Endodermal cell (in vitro differentiated cells): Measurements from ENCODE around the gene PPL. TPM values are rescaled to one million over a fixed set of nuclear protein-coding genes. Genes with fewer than 3 reads are reported as not detected.

Experiments
- DNase-seq: peaks from one replicate; pipeline ENCODE4 v3.0.0-alpha.2; 2017
- H3K27ac ChIP-seq: 2 replicates; pipeline ENCODE4 v1.5.1; 2013; ENCODE audit warnings: mild to moderate bottlenecking, low read depth, low read length, moderate library complexity
- H3K27me3 ChIP-seq: 2 replicates; pipeline ENCODE4 v1.6.1; 2013; ENCODE audit warnings: mild to moderate bottlenecking, low read length, moderate library complexity; ENCODE audit not compliant: insufficient read depth, control insufficient read depth, poor library complexity, severe bottlenecking
- H3K36me3 ChIP-seq: 2 replicates; pipeline ENCODE4 v1.7.0; 2013; ENCODE audit warnings: mild to moderate bottlenecking, low read length, moderate library complexity; ENCODE audit not compliant: control insufficient read depth, insufficient read depth
- H3K4me1 ChIP-seq: one replicate; pipeline ENCODE4 v1.7.0; 2013; ENCODE audit warnings: low read length; ENCODE audit not compliant: control insufficient read depth, insufficient read depth
- H3K4me3 ChIP-seq: 2 replicates; pipeline ENCODE4 v1.5.1; 2013; ENCODE audit warnings: mild to moderate bottlenecking, low read length, moderate library complexity
- H3K9ac ChIP-seq: 2 replicates; pipeline ENCODE4 v1.6.1; 2013; ENCODE audit warnings: mild to moderate bottlenecking, low read length, moderate library complexity; ENCODE audit not compliant: poor library complexity, severe bottlenecking; ENCODE audit errors: extremely low read depth
- H3K9me3 ChIP-seq: 2 replicates; pipeline ENCODE4 v1.6.1; 2013; ENCODE audit warnings: mild to moderate bottlenecking, low read length, moderate library complexity; ENCODE audit not compliant: control insufficient read depth
- H3K27ac Mint-ChIP-seq: 2 replicates; pipeline ENCODE4 v1.8.0; 2020; ENCODE audit warnings: mixed read lengths
- H3K27me3 Mint-ChIP-seq: 2 replicates; pipeline ENCODE4 v1.8.0; 2021; ENCODE audit warnings: mild to moderate bottlenecking, mixed read lengths; ENCODE audit not compliant: insufficient read depth
- H3K36me3 Mint-ChIP-seq: 2 replicates; pipeline ENCODE4 v1.8.0; 2020; ENCODE audit warnings: low read depth, mixed read lengths
- H3K4me1 Mint-ChIP-seq: 2 replicates; pipeline ENCODE4 v1.8.0; 2020; ENCODE audit warnings: mixed read lengths
- H3K4me3 Mint-ChIP-seq: 2 replicates; pipeline ENCODE4 v1.8.0; 2020; ENCODE audit warnings: mild to moderate bottlenecking, moderate library complexity, mixed read lengths
- H3K9me3 Mint-ChIP-seq: 2 replicates; pipeline ENCODE4 v1.8.0; 2020; ENCODE audit warnings: mild to moderate bottlenecking, mixed read lengths
- WGBS, 2 experiments: methylation state at CpG; one replicate each; pipeline versions ENCODE4 v1.1.5 to v1.1.7; 2013; ENCODE audit warnings: missing lambda C conversion rate in 2 of 2, mixed read lengths in 1 of 2; ENCODE audit not compliant: insufficient coverage in 1 of 2, insufficient read length in 1 of 2; 5-methylcytosine and 5-hydroxymethylcytosine counted together
- total RNA-seq, 2 donors: library from RNA; stranded (reverse); fragmentation: NEBNext Ultra II Directional in 1 of 2; extraction: Animal tissue kit (Norgen Biotek cat#: 25700) in 1 of 2; gene quantifications; 2 replicates in 1 of 2; 3 replicates in 1 of 2; pipeline ENCODE4 v1.2.1, GENCODE V29; 2021
- TF ChIP-seq, protein P1 (sequence below): fragments of 200-600 bp; sonication (generic); conservative IDR thresholded peaks from 2 replicates; pipeline ENCODE4 v1.5.0; 2021; ENCODE audit warnings: antibody characterized with exemption, mild to moderate bottlenecking

The PPL gene
- total RNA-seq, 2 donors from 2014 or later: 37.8 to 48.5 TPM

DNA sequence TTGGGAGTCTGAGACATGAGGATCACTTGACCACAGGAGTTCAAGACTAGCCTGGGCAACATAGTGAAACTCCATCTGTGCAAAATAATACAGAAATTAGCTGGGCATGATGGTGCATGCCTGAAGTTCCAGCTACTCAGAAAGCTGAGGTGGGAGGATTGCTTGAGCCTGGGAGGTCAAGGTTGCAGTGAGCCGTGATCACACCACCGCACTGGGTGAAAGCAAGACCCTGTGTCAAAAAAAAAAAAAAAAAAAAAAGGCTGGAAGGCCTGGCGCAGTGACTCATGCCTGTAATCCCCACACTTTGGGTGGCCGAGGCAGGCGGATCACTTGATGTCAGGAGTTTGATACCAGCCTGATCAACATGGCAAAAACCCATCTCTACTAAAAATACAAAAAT is 81.6 kb downstream of the PPL start:
- no peaks in the 10 kb centered on the region for H3K9me3 Mint-ChIP-seq
- 90 to 99% methylated on average over 3 to 5 of the region's 5 CpGs for WGBS, 2 experiments

DNA sequence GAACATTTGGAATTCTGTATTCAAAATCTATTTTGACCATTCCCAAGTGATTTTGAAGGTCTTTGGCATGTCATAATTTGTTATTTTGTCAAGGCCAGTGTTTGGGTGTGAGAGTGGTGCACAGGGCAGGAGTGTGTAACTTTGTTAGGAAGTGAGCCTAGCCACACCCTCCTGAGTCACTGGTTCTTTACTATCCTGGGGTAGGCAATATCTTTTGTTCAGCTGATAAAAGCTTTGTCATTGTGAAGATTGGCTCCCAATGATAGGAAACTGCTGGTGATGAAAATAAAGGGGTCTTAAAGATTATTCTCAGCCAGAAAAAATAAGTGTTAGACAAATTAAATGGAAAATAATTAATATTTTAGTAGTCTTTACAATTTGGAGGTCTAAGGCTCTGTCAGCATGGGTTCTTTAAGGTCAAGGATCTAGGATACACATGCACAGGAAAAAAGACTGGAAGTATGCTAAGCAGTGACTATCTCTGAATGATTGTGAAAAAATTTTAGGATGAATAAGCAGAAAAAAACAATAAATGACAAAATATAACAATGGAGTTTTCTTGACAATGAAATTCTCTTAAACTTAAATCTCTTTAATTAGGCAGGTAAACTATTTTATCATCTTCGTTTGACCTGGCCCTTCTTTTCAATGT is 84.6 kb downstream of the PPL start:
- Histone ChIP-seq H3K27me3 (no peaks in the 10 kb centered on the region), H3K27ac (no peak overlapping the region), H3K9ac (no peak overlapping the region), H3K36me3 (peaks cover 39% of the 10 kb centered on the region), H3K4me3 (peak overlapping the region; percentile 72), H3K9me3 (no peaks in the 10 kb centered on the region), H3K4me1 (peaks cover 5% of the 10 kb centered on the region)
- TF ChIP-seq, protein P1, sequence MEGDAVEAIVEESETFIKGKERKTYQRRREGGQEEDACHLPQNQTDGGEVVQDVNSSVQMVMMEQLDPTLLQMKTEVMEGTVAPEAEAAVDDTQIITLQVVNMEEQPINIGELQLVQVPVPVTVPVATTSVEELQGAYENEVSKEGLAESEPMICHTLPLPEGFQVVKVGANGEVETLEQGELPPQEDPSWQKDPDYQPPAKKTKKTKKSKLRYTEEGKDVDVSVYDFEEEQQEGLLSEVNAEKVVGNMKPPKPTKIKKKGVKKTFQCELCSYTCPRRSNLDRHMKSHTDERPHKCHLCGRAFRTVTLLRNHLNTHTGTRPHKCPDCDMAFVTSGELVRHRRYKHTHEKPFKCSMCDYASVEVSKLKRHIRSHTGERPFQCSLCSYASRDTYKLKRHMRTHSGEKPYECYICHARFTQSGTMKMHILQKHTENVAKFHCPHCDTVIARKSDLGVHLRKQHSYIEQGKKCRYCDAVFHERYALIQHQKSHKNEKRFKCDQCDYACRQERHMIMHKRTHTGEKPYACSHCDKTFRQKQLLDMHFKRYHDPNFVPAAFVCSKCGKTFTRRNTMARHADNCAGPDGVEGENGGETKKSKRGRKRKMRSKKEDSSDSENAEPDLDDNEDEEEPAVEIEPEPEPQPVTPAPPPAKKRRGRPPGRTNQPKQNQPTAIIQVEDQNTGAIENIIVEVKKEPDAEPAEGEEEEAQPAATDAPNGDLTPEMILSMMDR: no peak
- WGBS, 2 experiments: 74 to 100% methylated on average over 1 of the region's 1 CpG
- Mint-ChIP-seq H3K27me3 (no peaks in the 10 kb centered on the region), H3K9me3 (no peaks in the 10 kb centered on the region), H3K4me1 (peaks cover 24% of the 10 kb centered on the region), H3K27ac (peak overlapping the region; percentile 82), H3K4me3 (no peak overlapping the region), H3K36me3 (peaks cover 41% of the 10 kb centered on the region)
- DNase-seq: no peak

More for the DNA sequence above, 81.6 kb downstream of the PPL start:
- Mint-ChIP-seq H3K4me1 (peaks cover 12% of the 10 kb centered on the region), H3K27me3 (no peaks in the 10 kb centered on the region), H3K4me3 (no peak overlapping the region), H3K36me3 (peaks cover 67% of the 10 kb centered on the region), H3K27ac (no peak overlapping the region)
- Histone ChIP-seq H3K4me3 (no peak overlapping the region), H3K9ac (no peak overlapping the region), H3K27ac (no peak overlapping the region), H3K4me1 (peaks cover 5% of the 10 kb centered on the region), H3K36me3 (peaks cover 69% of the 10 kb centered on the region), H3K27me3 (no peaks in the 10 kb centered on the region), H3K9me3 (no peaks in the 10 kb centered on the region)
- DNase-seq: no peak
- TF ChIP-seq, protein P1: no peak

DNA sequence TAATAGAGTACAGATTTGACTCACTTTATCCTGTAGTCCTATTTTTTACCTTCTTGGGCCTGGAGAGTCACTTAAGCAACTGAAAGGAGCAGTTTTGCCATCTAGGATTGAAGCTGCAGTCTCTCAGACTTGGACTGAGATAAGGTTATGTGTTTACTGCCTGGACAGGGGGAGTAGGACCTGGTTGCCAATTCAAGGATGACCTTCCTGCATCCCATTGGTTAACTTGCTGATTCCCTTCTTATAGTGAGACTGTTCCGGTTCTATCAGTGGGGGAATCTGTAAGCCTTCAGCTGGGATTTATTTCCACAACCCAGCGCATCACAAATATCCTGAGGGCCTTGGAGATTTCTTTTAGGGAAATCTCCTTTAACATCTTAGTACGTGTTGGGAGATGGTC is 86.7 kb downstream of the PPL start:
- H3K4me3 Mint-ChIP-seq: peak overlapping the region; percentile 76
- H3K4me1 ChIP-seq: peaks cover 5% of the 10 kb centered on the region
- H3K4me1 Mint-ChIP-seq: peaks cover 36% of the 10 kb centered on the region
- peak overlapping the region; percentile 89 for H3K4me3 ChIP-seq
- DNase-seq: no peak
- H3K9ac ChIP-seq: no peak overlapping the region
- H3K9me3 ChIP-seq: no peaks in the 10 kb centered on the region
- no peak overlapping the region for H3K27ac ChIP-seq
- no peaks in the 10 kb centered on the region for H3K9me3 Mint-ChIP-seq
- peak overlapping the region; percentile 72 for H3K27ac Mint-ChIP-seq
- no peaks in the 10 kb centered on the region for H3K27me3 ChIP-seq
- H3K27me3 Mint-ChIP-seq: no peaks in the 10 kb centered on the region
- TF ChIP-seq, protein P1: no peak
- peaks cover 29% of the 10 kb centered on the region for H3K36me3 Mint-ChIP-seq
- H3K36me3 ChIP-seq: peaks cover 21% of the 10 kb centered on the region
- WGBS, 2 experiments: 94 to 97% methylated on average over 3 of the region's 3 CpGs
